Sciatic nerve (tissue), 2 donors: ENCODE results near the gene PPP3CA. TPM values are rescaled to one million over a fixed set of nuclear protein-coding genes. Genes with fewer than 3 reads are reported as not detected.

Experiments
- ATAC-seq: fragments of 200-7000 bp; cut with Tn5 transposase; one replicate; pipeline ENCODE4 v1.9.1; 2020; ENCODE audit warnings: mild to moderate bottlenecking, moderate library complexity
- DNase-seq: peaks from one replicate; pipeline ENCODE4 v3.0.0-alpha.2; 2020; ENCODE audit warnings: low spot score
- intact Hi-C: fragments of 100-400 bp; cut with DNase I; formaldehyde crosslinking; loops from one replicate; pipeline ENCODE4 v1.14.2; 2022
- total RNA-seq: library from RNA; stranded (reverse); fragmentation: NEBNext Ultra II Directional; extraction: Animal tissue kit (Norgen Biotek cat#: 25700); gene quantifications from one replicate; pipeline ENCODE4 v1.2.1, GENCODE V29; 2021
- donor health status: DM: no; HTN: no; CAD: no.
- donor health status: DM: no; HTN: no; CAD: no.

The PPP3CA gene
- total RNA-seq, 1 donor from 2014 or later, result 56.8 TPM

DNA sequence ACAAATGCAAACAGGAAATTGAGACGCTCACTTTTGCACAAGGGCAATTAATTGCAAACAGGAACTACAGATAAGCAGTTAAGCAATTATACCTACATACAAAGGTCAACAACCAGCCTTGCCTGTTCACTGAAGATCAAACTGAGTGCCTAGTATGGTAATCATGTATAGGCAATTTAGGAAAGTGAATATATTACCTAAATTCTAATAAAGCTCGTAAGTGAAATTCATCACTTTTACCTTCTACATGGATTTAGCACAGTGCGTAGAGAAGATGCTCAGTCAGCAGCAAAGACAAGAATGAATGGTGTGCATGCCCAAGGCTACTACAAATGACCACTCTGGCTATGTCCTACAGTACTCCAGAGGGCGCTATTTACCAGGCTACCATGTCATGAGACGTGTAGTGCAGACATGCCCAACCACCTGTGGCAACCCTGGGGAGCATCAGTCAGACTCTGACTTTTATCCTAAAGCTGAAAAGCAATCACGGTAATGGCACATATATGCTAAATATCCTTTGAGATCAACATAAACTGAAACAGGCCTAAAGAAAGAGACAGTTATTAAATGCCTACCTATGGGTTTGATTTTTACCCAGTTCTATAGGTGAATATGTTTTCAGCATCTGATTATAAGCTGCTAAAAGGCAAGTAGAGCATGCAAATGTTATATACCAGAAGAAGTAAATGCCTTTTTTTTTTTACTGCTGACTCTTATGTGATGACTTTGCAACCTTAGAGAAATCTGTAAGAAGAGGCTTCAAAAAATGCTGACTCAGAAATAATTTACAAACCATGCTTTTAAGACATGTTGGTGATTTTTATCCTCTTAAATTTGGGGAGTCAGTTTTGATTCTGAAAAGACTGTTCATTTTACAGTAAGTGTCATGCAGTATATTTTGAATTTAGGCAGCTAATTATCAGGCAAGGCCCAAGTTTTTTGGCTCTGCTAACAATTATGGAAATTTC is 178.0 kb downstream of the PPP3CA start:
- intact Hi-C loops, result no loop called here
- ATAC-seq (peak; percentile 88), DNase-seq (no peak)

DNA sequence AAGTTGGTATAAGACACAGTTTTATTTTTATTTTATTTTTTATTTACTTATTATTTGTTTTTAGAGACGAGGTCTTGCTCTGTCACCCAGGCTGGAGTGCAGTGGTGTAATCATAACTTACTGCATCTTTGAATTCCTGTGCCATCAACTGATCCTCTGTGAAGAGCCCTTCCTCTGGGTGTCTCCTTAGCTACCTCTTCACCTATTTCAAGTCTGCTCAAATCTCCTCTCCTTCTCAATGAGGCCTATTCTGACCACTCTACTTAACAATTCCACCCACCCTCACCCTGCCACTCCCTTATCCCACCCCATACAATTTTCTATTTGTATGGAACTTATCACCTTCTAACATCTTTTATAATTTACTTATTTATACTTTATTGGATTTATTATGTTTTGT is 183.4 kb downstream of the PPP3CA start:
- no peak for ATAC-seq

DNA sequence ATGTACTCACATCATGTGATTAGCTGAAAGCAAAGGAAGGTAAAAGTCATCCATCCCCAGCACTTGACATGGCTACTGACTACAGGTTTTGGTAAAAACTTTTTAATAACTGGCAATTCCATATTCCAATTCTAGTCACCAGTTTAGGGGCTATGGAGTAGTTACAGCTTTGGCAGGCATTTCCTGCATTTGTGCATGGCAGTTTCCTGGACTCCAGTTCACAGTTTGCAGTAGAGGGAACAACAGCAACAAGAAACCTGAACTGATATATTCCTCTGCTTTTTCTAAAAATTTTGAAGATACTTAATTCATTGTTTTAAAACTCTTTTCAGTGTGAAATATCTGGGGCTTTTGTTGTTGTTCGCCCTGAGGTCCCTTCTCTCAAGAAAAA is 184.3 kb downstream of the PPP3CA start:
- DNase-seq (no peak), ATAC-seq (no peak)
- intact Hi-C loops, result no loop called here

More for the DNA sequence above, 183.4 kb downstream of the PPP3CA start:
- intact Hi-C loops, result no loop called here
- no peak for DNase-seq

DNA sequence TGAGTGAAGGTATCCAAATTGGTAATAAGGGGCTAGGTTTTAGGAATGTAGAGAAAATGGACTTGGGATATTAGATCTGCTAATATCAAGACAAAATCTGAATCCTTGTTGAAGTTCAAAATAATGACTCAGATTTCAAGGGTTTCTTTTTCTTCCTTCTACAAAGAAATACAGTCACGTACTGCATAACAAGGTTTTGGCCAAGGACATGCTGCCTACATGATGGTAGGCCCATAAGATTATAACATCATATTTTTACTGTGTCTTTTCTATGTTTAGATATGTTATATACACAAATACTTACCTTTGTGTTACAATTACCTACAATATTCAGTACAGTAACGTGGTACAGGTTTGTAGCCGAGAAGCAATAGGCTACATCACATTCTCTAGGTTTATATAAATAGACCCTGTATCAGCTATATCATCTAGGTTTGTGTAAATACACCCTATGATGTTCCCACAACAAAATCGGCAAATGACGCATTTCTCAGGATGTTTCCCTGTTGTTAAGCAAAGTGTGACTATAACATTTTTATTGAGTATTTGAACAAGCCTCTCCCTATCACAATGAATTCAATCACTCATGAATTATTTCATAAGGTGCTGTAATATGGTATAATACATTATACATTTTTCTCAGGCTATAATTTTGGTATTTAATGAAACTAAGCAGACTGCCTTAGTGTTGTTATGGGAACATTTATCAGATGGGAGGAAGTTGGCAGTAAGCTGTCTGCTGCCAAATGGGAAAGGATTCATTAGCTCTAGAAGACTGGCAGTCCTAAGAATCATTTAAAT is 186.3 kb downstream of the PPP3CA start:
- DNase-seq (no peak), ATAC-seq (no peak)
- intact Hi-C loops, result no loop called here

DNA sequence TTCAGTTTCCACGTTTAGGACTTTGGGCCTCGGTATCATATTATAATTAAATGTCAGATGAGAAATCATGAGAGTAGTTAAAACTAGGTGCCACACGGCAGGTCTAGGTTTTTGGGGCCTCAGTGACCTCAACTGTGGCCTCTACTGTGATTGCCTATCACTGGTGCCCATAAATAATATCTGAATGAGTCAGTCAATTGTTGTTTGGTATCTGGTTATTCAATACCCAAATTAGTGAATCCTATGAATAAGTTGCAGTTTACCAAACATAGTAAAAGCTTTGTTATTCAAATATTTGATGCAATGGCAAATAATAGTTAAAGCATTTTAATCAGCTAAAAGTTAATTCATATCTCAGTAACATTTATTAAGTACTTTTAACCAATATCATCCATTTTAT is 188.8 kb downstream of the PPP3CA start:
- DNase-seq (no peak), ATAC-seq (no peak)
- intact Hi-C loops, result no loop called here

DNA sequence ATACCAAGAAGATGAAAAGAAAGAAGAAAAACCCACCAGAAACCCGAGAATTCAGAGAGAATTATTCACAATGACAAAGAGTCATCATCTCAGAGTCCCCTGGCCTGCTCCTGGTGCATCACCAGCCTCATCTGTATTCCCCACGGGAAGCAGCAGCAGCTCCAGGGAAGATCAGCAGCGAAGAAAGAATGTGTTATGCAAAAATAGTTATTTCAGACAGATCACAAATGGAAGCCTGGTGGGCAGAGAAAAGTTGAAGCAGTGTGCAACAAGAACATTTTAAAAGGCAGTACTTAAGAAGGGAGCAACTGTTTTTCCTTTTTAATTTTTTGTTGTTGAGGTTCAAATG is 189.2 kb downstream of the PPP3CA start:
- DNase-seq (no peak), ATAC-seq (peak; percentile 60)
- intact Hi-C loops, result no loop called here

DNA sequence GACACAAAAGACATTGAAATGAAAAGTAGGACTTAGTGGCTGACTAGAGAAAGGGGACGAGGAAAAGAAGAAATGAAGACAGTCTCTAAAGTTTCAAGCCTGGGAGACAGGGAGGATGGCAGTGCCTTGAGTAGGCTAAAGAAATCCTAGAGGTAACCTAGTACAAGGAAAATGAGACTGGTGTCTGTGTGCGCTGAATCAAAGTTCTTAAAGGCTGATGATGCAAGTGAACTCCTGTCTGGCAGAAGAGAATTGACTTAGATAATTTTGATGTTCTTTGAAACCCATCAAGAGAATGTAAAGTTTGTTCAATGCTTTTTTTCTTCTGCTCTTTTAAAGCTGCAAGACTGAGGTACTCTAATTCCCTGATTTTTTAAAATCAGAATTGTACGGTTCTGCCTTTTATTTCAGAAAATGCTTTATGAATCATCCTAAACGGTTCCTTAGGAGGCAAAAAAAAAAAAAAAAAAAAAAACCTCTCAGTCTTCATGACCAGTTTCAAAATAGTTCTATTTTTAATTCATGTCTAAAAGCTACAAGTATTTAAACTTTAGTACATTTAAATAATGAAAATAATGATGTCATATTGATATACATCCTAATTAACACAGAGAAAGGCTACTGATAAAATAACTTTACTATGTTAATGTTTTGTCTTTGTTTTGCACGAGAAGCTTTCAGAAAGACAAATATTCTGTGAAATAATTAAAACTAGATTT is 189.8 kb downstream of the PPP3CA start:
- intact Hi-C loops, result no loop called here
- ATAC-seq, result no peak
- DNase-seq, result no peak

DNA sequence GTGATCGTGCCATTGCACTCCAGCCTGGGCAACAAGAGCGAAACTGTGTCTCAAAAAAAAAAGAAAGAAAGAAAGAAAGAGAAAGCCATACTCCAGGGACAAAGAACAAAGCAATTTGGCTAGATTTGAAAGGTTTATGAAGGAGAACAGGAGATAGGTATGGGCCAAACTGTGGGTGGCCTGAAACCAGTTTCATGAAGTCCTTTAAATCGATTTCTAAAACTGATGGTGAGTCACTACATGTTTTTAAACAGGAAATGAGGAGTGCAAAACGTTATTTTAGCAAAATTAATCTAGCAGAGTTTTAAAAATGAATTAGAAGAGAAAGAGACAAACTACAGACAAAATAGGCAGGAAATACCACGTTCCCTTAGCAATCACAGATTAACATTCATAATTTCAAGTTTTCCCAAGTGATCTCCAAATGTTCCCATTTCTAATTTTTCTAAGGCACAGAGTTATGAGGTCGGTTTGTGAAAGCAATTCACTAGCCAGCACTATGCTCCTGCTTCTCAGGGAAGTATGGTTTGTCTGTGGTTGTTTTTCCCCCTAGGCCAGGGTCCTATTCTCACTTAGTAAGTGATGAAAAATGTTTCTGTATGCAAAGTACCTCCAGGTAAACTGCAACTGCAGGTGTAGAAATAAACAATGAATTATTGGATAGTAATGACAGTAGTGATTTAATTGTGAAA is 190.6 kb downstream of the PPP3CA start:
- ATAC-seq (peak; percentile 67), DNase-seq (no peak)
- intact Hi-C loops, result no loop called here

DNA sequence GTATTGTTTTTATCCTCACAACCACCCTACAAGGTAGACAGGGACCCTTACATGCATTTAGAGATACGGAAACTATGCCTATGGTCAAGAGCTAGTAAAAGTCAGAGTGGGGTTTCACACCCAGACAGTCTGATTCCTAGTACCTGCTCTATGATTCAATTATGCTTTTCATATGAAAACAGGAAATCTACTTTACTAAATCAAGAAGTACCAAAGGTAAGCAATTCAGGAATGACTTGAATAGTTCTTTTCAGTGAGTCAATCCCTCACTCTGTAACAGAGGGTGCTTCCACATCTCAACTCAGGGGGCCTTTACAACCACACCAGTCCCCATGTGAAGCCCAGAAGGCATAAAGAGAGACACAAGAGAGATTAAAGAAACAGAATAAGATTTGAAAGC is 191.4 kb downstream of the PPP3CA start:
- ATAC-seq (no peak), DNase-seq (no peak)
- intact Hi-C loops, result no loop called here

DNA sequence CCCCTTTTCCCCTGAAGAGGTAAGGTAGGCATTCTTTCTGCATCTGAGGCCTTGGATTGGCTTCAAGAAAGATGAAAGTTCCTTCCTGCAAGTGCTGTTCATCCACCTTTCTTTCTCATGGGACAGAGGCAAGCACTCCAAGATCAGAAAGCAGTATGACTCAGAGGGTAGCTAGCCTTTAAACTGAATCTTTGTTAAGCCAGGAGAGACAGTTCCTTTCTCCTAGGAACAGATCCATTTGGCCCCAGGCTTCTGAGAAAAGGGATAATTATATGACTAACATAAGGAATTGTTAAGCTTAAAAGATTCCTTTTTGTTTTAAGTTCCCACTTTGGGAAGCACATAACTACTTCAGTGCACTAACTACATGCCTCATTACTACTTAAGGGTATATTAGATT is 192.0 kb downstream of the PPP3CA start:
- DNase-seq (no peak), ATAC-seq (no peak)
- intact Hi-C loops, result no loop called here

DNA sequence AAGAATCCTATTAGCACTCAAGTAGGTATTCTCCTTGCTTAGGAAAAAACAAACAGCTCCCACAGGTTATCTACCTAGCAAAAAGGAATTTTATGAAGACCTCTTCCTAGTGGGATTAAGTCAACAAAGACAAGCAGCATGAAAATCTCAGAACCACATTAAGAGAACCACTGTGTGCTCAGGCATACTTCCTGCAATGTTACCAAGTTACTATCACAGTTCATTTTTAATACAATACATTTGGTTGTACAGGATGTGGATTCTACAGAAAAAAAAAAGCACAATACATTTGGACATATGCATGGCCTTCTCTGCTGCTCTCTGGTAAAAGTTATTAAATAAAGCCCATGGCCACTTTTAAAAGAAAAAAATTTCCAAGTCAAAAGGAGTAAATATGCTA is 193.7 kb downstream of the PPP3CA start:
- intact Hi-C loops, result no loop called here
- no peak for ATAC-seq
- no peak for DNase-seq

DNA sequence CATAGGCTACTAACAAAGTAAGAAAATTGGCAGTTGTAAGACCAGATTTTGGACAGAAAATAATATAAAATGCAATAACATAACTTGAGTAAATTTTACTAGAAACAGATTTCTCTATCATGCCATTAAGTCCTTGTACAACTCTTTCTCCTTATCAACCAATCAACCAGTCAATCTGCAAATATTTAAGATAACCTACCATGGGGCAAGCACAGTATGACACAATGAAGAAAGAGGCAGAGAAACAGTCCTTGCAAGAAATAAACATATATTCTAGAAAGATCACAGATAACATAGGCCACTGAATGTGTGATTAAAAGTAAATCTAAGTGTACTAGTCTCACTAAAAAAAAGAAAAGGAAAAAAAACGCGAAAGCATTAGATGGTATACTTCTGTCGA is 194.8 kb downstream of the PPP3CA start:
- intact Hi-C loops, result no loop called here
- ATAC-seq (no peak), DNase-seq (no peak)

DNA sequence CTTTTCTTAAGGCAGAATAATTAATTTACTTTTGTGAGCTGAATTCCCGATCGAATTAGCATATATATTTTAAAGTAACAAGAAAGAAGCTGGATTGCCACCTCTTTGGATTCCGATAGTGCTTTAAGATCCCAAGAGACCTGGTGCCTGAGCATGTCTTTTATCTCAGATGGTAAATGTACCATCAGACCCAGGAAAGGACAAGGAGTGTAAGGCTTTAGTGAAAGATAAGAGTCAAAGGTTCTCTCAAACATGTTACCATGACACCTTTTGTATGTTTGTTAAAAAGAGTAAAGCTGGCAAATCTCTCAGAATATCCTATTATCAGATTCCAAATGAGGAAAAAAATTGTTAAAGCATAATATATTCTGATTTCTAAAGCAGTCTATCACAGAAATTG is 198.8 kb downstream of the PPP3CA start:
- ATAC-seq (no peak), DNase-seq (no peak)
- intact Hi-C loops, result no loop called here

DNA sequence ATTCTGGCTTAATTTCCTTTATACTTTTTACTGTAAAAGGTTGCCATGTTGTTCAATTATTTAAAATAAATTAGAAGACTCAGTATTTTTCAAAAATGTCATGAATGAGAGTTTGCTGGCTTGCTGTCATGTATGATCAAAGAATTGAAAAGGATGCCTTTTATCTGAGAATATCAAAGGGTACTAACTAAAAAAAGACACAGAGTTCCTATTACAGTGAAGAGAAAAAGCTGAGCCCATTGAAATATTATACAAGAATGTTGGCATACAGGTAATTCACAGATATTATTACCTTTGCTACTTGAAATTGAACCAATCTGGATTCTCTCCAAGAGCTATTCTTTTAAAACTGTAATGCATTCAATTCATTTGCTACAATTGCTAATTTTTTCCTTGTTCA is 200.0 kb downstream of the PPP3CA start:
- DNase-seq (no peak), ATAC-seq (no peak)
- intact Hi-C loops, result no loop called here

DNA sequence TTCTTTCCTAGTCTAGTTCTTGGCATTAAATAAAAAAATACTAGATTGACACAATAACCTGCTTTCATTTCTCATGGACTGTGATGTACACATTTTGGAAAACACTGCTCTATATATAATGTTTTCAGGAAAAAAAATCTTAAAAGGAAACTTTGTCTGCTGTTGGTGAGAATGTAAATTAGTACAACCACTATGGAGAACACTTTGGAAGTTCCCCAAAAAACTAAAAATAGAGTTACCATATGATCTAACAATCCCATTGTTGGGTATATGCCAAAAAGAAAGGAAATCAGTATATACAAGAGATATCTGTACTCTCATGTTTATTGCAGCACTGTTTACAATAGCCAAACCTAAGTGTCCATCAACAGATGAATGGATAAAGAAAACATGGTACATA is 202.3 kb downstream of the PPP3CA start:
- ATAC-seq, result no peak
- no peak for DNase-seq
- intact Hi-C loops, result no loop called here

DNA sequence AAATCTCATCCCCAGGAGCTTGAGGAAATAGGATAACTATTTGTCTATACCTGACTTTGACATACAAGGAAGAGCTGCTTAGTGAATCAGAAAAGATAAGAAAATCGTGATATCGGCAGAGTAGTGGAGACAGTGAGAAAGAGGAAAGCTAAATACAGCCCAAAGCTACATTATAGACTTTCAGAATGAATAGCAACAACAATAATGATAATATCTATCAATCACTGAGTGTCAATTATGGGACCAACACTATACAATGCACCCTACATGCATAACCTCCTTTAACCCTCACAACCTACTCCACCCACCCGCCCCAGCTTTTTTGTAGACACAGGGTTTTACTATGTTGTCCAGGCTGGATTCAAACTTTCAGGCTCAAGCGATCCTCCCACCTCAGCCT is 205.1 kb downstream of the PPP3CA start:
- ATAC-seq (no peak), DNase-seq (no peak)
- intact Hi-C loops, result no loop called here

DNA sequence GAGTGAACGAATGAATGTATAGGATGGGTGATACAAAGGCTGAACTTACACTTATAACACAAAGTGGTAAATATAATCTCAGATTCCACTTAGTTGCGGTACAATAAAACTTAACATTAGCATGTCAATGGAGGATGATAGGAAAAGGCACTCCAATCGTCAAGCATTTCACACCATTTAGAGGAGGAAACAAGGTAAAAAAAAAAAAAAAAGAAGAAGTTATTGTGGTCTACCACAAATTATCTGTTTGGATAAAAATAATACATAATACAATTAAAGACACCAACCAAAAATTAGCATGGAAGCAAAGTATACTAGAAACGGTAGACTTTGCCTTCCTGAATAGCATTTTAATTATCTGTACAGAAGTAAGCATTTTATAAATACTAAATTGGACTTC is 205.5 kb downstream of the PPP3CA start:
- intact Hi-C loops, result no loop called here
- no peak for ATAC-seq
- no peak for DNase-seq

DNA sequence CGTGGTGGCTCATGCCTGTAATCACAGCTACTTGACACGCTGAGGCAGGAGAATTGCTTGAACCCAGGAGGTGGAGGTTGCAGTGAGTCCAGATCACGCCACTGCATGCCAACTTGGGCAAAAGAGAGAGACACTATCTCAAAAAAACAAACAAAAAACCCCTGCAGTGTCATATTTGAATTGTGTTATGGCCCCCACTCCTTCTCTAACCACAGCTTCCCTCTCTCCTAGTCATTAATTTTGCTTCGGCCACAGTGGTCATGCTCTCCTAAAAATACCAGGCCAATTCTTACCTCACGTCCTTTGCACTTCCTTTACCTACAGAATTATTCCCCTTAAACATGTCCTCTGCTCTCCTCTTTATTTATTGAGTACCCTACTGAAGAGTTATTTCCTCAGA is 206.1 kb downstream of the PPP3CA start:
- no peak for DNase-seq

DNA sequence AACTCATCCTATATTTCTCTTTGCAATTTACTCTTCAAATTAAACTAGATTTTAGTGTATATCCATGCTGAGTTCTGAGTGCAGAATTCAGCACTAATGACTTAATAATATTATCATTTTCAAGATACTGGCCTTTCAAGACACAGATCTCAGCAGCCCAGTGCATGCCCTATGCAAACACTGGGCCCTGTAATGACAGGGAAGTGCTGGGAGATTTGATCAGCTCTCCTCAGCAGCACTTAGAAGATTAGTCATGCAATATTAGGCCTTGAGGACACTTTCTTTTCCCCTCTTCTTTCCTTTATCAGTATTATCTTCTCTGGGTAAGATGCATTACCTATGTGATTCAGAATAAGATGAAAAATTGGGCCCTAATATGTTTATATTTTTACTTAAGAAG is 207.1 kb downstream of the PPP3CA start:
- intact Hi-C loops, result no loop called here
- DNase-seq, result no peak
- ATAC-seq, result no peak

More for the DNA sequence above, 206.1 kb downstream of the PPP3CA start:
- intact Hi-C loops, result no loop called here
- ATAC-seq, result no peak
